GM18519 (cell line): ENCODE data around the gene SLC22A3.
"Not testable (repeated sequence)": the region's sequence is repeated elsewhere in the genome, so short reads cannot be mapped to it uniquely, and the experiment has no call there.

Experiments
- ATAC-seq: cut with Tn5 transposase; IDR thresholded peaks from one replicate; pipeline ENCODE4 v1.9.1; 2021; ENCODE audit warnings: mild to moderate bottlenecking, moderate library complexity; ENCODE audit not compliant: unreplicated experiment, low FRiP score

Gene SLC22A3

GRCh38 chr6:160367798-160368547, 19.8 kb downstream of the SLC22A3 start:
- no peak for ATAC-seq

DNA sequence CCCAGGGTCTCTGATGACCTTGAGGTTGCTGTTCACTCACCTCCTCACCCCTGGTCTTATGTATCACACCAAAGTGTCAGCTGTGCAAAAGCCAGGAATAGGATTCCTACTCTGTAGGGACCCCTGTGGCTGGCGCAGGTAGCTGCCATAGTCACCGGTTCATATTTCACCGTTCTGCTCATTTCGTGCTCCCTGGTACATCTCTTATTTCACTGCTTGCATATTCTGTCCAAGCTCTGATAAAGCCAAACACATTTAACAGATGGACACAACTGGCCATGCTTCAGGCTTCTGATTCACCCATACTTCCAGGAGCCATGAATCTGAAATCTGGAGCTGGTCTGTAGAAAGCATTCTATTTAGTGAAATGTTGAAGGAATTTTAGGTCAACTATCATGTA, 20.5 kb downstream of the SLC22A3 start:
- no peak for ATAC-seq

GRCh38 chr6:160373601-160374000, 25.4 kb downstream of the SLC22A3 start:
- ATAC-seq = not testable (repeated sequence)

GRCh38 chr6:160374836-160375560, 26.8 kb downstream of the SLC22A3 start:
- no peak for ATAC-seq

GRCh38 chr6:160375561-160375949, 27.4 kb downstream of the SLC22A3 start:
- no peak for ATAC-seq

GRCh38 chr6:160376445-160376844, 28.3 kb downstream of the SLC22A3 start:
- no peak for ATAC-seq

GRCh38 chr6:160378218-160378617, 30.0 kb downstream of the SLC22A3 start:
- no peak for ATAC-seq

GRCh38 chr6:160378882-160379281, 30.7 kb downstream of the SLC22A3 start:
- ATAC-seq = no peak

DNA sequence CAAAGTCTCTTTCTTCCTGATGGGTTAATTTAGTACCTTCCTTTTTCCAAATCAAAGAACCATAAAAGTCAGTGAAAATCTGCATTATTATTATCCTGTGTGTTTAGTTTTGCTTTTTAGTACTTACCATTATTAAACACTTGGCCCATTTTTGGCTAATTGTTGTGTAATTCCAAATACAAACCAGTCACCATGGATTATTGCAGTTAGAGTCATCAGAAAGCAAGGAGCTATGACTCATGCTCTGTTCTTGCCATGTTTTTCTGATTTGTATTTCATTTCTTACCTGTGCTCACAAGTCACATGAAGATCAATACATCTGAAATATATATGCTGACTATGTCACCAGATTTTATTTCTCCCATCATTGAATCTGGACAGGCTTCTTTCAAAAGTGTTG, 31.3 kb downstream of the SLC22A3 start:
- ATAC-seq = no peak

DNA sequence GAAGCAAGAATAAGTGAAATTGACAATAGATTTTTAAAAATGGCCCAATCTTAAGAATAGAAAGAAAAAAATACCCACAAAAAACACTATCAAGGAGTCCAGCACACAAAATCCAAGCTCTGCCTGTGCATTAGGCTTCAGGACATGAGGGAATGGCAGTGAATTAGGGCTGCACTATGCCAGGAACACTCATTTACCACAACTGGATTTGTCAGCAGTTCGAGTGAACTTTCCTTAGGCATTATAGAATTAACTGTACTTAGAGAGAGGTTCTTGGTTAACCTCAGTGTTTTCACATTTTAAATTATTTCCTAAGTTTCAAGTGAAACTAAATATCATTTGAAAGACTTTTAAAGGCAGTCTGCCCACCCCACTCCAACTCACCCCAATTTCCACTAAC, 34.8 kb downstream of the SLC22A3 start:
- ATAC-seq = no peak

DNA sequence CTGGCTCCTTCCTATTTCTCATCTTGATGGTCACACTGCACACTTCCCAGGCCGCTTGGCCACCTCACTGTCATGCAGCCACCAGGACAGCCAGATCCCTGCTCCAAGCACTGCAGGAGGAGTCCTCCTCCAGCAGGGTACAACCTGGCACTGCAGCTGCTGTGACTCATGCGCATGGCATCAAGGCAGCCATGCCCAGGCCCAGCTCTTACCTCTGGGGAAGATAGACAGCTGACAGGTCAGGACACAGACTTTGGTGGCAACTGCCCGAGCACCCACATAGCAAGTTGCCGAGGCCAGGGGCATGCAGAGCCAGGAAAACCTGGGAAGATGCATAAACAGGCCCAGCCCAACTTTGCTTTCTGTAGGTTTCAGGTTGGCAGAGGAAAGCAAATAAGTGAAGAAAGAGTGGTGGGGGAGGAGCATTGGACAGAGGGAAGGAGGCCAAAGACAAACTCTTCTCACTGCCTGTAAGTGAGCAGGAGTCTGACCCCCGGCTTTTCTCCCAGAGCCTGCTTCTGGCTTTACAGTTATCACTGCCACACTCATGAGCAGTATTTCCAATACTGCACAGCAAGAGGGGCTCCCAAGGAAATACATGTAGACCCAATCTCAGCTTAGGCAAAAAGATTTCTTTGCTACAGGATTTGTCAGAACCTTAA, 38.8 kb downstream of the SLC22A3 start:
- ATAC-seq = no peak

- ATAC-seq = no peak
Observed at GRCh38 chr6:160387916-160388643, 39.9 kb downstream of the SLC22A3 start.

DNA sequence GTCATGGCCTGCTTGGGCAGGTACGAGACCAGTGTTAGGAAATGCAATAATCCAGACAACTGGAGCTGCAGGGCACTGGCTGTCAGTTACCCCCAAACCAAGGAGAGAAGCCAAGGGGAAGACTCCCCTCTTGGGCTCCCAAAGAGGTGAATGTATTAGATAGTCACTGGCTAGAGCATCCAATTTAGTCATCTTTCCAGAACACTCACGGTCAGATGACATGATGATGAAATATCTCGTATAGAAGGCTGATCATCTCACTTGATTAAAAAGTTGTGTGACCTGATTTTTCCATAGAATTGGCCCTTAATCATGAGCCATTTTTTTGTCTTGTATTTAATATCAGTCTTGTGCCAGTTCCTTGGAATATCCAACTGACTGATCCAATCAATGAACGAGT, 40.7 kb downstream of the SLC22A3 start:
- no peak for ATAC-seq

GRCh38 chr6:160391419-160392116, 43.4 kb downstream of the SLC22A3 start:
- no peak for ATAC-seq

DNA sequence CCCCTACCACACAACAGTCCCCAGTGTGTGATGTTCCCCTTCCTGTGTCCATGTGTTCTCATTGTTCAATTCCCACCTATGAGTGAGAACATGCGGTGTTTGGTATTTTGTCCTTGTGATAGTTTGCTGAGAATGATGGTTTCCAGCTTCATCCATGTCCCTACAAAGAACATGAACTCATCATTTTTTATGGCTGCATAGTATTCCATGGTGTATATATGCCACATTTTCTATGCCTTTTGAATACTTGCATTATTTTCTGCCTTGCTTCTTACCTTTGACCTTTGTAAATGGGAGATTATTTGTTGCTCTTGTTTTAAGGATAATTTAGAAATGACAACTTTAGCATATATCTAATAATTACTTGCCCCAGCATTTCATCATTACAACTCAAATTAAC, 45.3 kb downstream of the SLC22A3 start:
- ATAC-seq = not testable (repeated sequence)

DNA sequence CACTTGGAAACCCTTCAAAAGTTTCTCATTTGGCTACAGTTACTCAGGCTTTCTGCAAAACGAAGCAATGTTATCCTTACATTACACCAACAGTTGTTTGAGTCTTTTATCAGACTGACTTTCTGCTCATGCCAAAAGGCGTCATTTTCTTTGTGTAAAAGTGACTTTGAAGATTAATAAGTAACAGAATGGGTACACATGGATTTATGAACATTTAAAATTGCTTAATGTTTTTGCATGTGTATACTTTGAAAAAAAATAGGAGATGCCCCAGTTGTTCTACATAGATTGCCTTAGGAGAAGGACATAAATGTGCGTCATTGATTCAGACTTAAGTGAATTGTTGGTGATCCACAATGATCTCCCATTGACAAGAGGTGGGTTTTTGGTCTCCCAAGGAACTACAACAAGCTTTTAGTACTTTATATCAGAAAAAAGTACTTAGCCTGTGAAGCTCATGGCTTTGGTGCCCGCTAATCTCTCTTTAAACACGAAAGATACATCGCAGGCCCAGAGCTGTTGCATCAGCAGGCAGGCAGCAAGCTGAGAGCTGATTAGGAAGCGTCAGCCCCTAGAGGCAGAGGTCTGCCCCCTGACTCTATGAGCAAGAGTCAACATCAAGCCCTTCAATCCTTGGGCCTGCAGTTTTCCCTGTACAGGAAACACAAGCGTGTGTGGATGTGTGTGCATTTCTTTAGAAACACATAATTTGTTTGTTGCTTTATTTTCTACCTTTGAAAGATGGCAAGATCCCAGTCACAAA, 45.9 kb downstream of the SLC22A3 start:
- no peak for ATAC-seq

DNA sequence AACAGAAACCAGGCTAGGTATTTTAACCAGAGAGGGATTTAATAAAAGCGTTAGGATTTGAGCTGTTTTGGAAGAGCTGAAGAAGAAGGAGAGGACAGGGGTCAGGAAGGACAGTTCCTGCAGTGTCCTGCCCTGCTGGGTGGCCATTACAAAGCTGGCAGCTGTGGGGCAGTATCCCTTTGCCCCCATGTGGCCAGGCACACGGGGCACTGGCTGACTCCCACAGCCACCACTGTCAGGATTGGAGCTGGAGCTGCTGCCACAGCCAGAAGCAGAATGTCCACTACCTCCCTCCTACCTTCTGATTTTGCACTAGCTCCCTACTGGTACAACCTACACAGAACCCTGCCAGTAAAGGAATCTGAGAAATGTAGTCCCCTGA, 46.5 kb downstream of the SLC22A3 start:
- ATAC-seq = no peak

- ATAC-seq = no peak
Observed at GRCh38 chr6:160395187-160395586, 47.0 kb downstream of the SLC22A3 start.

DNA sequence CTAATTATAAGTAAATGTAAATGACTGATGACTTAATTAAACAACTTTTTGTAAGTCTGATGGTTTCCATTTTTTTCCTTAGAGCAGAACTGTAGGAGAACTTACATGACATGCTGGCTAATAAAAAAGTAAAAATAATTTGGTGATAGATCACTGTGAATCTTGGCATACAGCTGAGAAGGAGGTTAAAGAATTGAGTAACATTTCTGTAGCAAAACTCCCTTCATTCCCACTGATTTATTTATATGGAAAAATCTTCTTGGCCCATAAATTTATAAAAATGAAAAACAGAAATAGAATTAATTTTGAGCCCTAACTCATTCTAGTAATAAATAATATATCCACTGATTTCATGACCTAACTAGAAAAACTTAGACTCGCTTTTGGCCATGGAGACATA, 48.1 kb downstream of the SLC22A3 start:
- no peak for ATAC-seq
